Adipose tissue (tissue), 3 donors: Measurements from ENCODE around the gene TRIP4. TPM values are rescaled to one million over a fixed set of nuclear protein-coding genes. Genes with fewer than 3 reads are reported as not detected.
"Not testable (repeated sequence)": the region's sequence is repeated elsewhere in the genome, so short reads cannot be mapped to it uniquely, and the experiment has no call there.

Experiments
- H3K27ac ChIP-seq: one replicate; pipeline ENCODE4 v1.5.1; 2013; ENCODE audit warnings: low read depth, low read length
- WGBS, 3 donors: extraction: QIAGEN DNeasy Blood & Tissue Kit; methylation state at CpG; one replicate each; pipeline ENCODE4 v1.1.7; 2013; 5-methylcytosine and 5-hydroxymethylcytosine counted together
- polyA plus RNA-seq, 3 donors: library from polyadenylated mRNA; stranded (reverse); fragments of 200-250 nt; gene quantifications; one replicate each; pipeline ENCODE4 v1.2.3, GENCODE V29; 2013
- donor health status: healthy with polysubstance abuse.
- donor health status: Bipolar disorder and iron deficiency.
- donor health status: healthy.

The TRIP4 gene
- polyA plus RNA-seq, 3 donors, result 15.1 to 33.0 (median 15.5) TPM

DNA sequence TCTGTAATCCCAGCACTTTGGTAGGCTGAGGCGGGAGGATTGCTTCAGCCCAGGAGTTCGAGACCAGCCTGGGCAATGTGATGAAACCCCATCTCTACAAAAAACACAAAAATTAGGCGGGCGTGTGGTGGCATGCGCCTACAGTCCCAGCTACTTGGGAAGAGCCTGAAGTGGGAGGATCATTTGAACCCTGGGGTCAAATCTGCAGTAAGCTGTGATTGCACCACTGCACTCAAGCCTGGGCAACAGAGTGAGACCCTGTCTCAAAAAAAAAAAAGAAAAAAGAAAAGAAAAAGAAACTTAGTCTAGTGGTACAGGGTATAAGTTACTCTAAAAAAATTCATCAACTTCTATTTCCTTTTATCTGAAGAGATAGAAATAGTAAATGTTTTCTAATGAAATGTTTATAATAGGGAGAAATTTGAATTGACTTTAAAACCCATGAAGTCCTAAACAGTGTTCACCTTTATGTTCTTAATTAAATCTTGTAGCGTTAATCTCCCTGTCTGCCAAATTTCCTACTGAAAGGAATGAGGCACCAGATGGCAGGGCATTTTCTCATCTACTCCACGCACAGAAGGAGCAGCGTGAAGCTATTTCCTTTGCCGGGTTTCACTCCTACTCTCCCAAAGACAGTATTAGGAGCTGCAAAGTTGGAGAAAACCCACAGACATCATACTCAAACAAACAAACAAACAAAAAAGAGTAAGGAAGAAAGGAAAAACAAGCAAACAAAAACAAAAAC lies 8.2 kb upstream of the TRIP4 start:
- H3K27ac ChIP-seq, result no peak overlapping the region
- WGBS, 3 donors, result 65 to 76% (median 68%) methylated on average over 9 of the region's 9 CpGs

DNA sequence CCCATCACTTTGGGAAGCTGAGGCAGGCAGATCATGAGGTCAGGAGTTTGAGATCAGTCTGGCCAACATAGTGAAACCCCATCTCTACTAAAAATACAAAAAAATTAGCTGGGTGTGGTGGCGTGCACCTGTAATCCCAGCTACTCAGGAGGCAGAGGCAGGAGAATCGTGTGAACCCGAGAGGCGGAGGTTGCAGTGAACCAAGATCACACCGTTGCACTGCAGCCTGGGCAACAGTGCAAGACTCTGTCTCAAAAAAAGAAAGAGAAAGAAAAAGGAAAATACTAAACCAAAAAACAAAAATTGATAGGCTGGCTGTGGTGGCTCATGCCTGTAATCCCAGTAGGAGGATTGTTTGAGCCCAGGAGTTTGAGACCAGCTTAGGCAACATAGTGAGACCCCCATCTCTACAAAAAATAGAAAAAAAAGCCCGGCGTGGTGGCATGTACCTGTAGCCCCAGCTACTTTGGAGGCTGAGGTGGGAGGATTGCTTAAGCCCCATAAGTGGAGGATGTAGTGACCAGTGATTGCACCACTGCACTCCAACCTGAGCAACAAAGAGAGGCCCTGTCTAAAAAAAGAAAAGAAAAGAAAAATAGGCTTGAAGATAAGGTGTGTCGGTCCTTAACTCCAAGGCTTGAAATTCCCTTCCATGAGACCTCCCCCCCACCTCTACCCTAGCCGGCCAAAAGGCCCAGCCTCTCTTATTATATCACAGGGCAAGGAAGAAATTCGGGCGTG lies 7.3 kb upstream of the TRIP4 start:
- 57 to 59% (median 57%) methylated on average over 11 of the region's 11 CpGs for WGBS, 3 donors
- not testable (repeated sequence) for H3K27ac ChIP-seq

DNA sequence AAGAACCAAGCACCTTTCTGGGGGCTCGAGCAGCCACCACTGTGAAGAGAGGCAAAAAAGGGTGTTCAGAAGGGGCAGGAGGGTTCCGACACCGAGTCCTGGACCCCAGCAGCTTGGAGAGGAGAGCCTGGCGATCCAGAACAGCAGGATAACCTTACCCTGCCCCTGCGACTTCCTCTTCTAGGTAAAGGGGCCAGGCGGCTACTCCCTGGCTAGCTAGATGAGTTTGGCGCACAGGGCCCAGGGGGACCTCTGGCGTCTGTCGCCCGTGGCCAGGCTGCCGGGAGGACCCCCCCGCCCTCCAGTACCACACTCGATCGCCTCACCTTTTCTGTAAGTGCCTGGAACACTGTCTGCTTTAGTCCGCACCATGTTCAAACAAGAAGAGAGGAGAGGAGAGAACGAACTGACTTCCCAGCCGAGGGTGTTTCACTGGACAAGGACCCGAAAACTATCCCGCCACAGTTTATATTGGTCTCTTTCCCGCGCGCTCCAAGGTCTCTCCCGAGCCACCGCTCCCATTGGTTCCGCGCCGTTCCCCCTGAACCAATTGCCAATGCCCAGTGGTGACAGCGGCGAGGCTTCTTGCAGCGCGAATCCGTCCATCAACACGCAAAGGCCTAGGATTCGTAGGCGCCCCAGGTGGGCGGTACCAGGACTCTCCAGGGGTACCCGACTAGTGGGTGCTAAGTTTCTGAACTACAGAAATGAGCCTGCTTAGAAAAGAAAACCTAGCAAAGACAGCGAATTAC lies 6.5 kb upstream of the TRIP4 start, which contains the start of gene PCLAF:
PCLAF (minus strand) TSS at position 442 of the 752 bp plus-strand sequence; CDS start at position 372, 70 bp downstream.
- 0% methylated on average over 38 of the region's 38 CpGs for WGBS, 3 donors

DNA sequence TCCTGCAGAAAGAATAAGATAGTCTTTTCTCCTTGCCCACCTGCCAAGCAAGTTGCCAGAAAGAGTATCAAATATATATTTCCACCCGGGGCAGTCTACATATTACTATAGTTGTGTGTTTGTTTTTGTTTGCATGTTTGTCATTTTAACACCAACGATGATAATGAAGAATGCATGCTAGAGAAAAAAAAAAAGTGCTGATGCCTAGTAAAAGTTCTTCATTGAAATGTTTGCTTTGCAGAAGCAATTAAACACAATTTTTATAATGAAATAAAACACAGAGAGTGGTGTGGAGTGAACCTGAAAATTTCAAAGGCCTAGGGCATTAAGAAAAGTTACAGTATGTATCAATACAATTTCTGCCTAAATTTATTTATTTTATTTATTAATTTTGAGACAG lies 3.9 kb upstream of the TRIP4 start:
- H3K27ac ChIP-seq, result no peak overlapping the region
- WGBS, 3 donors, result 85 to 91% (median 90%) methylated on average over 2 of the region's 2 CpGs

More for the DNA sequence above, 6.5 kb upstream of the TRIP4 start, which contains the start of gene PCLAF:
- H3K27ac ChIP-seq, result no peak within 1 kb of the TSS

DNA sequence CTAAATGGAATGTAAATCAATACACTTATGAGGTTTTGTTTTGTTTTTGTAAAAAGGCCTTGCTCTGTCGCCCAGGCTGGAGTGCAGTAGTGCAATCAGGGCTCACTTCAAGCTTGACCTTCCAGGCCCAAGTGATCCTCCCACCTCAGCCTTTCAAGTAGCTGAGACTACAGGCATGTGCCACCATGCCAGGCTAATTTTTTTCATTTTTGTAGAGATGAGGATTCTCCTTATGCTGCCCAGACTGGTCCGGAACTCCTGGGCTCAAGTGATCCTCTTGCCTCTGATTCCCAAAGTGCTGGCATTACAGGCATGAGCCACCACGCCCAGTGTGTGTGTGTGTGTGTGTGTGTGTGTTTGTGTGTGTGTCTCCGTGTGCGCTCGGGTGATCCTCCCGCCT lies 1.3 kb upstream of the TRIP4 start:
- WGBS, 3 donors, result 94 to 96% (median 95%) methylated on average over 7 of the region's 7 CpGs
- H3K27ac ChIP-seq, result no peak overlapping the region

DNA sequence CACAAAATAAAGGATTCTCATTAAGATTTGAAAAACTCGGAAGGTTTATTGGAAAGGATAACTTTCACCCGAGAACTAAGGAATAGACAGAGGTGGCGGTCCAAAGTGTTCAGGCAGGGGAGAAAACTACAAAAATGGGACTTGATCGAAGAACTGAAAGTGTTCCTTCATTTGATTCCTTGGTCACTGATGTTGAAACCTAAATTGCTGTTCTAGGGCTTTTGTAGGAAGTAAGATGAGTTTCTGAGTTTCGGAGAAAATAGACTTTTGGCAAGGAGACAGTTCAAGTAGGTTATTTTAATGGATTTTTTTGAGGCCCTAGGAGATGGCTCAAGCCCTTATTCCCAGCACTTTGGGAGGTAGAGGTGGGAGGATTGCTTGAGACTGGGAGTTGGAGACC lies 1.4 kb downstream of the TRIP4 start:
- H3K27ac ChIP-seq, result no peak overlapping the region
- 86 to 92% (median 89%) methylated on average over 5 of the region's 5 CpGs for WGBS, 3 donors

DNA sequence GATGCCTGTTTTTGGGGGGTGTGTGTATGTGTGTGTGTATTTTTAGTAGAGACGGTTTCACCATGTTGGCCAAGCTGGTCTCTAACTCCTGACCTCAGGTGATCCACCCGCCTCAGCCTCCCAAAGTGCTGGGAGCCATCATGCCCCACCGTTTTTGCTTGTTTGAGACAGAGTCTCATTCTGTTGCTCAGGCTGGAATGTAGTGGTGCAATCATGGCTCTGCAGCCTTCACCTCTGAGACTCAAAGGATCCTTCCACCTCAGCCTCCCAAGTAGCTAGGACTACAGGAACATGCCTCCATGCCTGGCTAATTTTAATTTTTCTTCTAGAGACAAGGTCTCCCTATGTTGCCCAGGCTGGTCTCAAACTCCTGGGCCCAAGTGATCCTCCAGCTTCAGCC lies 4.8 kb downstream of the TRIP4 start:
- WGBS, 3 donors, result 87 to 95% (median 92%) methylated on average over 3 of the region's 3 CpGs

DNA sequence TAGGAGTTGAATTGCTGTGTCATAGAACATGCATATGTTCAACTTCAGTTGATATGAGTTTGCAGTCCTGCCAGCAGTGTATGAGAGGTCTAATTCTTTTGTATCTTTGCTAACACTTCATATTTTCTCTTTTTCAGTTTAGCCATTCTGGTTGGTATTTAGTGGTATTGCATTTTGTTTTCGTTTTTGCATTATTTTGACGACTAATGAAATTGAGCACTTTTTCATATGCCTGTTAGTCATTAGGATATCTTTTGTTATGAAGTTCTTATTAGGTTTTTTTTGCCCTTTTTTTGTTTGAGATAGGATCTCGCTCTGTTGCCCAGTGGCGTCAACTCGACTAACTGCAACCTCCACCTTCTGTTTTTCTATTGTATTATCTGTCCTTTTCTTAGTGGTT lies 9.2 kb downstream of the TRIP4 start:
- WGBS, 3 donors, result 94 to 97% (median 97%) methylated on average over 5 of the region's 5 CpGs
- H3K27ac ChIP-seq, result no peak overlapping the region

More for the DNA sequence above, 4.8 kb downstream of the TRIP4 start:
- not testable (repeated sequence) for H3K27ac ChIP-seq

DNA sequence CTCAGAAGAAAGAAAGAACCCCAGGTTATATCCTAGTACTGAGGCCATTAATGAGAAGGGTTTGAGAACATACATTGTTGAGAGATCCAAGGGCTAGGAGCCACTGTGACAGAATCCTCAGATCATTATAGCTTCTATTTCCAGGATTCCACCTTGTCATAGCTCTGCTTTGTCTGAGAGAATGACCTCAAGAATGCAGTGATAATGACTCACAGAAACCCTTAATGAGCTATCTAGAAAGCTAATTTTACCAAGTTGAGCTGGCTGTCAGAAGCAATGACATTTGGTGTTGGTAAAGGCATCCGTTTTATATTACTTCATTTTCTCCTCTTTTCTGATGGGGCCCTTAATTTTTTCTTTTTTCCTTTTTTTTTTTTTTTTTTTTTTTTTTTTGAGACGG lies 10.9 kb downstream of the TRIP4 start:
- 83 to 97% (median 84%) methylated on average over 2 of the region's 2 CpGs for WGBS, 3 donors
- no peak overlapping the region for H3K27ac ChIP-seq

DNA sequence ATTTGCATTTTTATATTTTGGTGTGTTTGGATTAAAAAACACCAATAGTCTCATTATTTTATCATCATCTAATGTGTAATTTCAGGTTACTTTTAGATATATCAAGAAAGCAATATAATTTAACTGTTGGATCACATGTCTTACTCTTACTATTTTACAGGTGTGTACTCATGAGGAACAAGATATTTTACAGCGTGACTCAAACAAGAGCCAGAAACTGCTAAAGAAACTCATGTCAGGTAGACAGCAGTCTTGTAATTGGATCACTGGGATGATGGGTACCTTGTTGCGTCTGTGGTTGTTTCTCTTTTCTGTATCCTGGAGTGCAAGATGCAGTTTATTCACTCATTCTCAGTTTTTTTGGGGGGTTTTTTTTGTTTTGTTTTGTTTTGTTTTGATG lies 12.9 kb downstream of the TRIP4 start:
- WGBS, 3 donors, result 95 to 96% (median 95%) methylated on average over 2 of the region's 2 CpGs
- no peak overlapping the region for H3K27ac ChIP-seq

DNA sequence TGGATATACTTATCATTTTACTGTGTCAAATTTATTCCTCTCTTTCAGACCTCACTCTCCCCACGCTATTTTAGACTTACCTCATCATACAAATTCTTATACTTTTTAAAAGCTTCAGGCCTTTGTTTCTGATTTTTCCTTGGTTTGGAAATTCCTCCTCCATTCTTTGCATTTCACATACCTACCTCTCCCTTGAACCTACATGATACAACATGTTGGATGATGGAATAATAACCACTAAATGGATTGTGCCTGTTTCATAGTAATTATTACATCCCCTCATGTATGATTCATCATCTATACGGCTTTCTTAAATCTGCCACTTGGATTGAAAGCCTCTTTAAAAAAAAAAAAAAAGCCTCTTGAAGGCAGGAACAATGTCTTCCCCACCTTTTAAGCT lies 24.6 kb downstream of the TRIP4 start:
- H3K27ac ChIP-seq, result no peak overlapping the region
- WGBS, 3 donors, result 88 to 90% (median 89%) methylated on average over 2 of the region's 2 CpGs

DNA sequence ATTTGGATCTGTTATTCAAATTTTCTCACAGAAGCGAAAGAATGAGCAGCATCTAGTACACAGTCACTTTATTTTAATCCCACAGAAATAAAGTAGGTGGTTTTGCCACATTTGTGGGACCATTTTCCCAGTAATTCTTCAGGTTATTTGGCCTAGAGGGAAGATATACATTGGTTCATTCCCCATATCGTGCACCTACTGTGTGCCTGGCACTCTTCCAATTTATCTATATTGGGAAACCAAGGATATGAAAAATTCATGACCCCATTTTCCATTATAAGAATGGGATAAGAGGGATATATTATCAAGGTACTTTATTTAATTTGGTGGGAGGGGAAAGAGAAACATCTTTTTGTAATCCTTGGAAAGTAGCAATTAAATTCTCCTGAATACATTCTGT lies 35.1 kb downstream of the TRIP4 start:
- WGBS, 3 donors, result 86 to 93% (median 90%) methylated on average over 2 of the region's 2 CpGs

DNA sequence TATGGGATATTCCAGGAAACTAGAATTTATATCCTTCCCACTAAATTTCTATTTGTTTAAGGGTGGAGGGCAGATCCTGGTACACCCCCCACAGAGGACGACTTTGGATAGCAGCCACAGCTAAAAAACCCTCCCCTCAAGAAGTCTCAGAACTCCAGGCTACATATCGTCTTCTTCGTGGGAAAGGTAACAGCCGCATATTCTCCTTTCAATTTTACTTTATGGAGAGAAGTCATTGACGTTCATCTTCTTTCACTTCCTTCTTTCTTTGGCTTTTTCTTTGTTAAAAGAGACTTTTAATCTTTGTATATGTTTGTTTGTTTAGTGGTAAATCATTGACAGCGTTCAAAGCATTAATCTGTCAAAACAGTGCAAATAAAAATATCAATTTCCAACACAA lies 36.3 kb downstream of the TRIP4 start:
- WGBS, 3 donors, result 39 to 82% (median 79%) methylated on average over 6 of the region's 6 CpGs
- no peak overlapping the region for H3K27ac ChIP-seq

More for the DNA sequence above, 35.1 kb downstream of the TRIP4 start:
- no peak overlapping the region for H3K27ac ChIP-seq

DNA sequence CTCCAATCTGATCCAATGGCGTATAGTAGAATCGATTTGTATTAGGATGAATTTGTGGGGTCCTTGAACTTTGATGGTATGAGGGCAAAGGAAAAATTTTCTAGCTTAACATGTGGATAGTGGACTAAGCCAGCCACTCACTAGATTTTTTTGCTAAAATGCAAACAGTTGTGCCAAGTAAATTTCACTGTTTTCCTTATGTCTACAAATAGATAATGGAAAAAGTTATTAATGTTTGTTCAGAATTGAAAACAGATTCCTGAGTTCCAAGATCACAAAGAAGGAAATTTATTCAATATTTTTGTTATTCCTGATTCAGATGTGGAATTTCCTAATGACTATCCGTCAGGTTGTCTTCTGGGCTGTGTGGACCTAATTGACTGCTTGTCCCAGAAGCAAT lies 37.6 kb downstream of the TRIP4 start:
- no peak overlapping the region for H3K27ac ChIP-seq
- 65 to 90% (median 89%) methylated on average over 3 of the region's 3 CpGs for WGBS, 3 donors

DNA sequence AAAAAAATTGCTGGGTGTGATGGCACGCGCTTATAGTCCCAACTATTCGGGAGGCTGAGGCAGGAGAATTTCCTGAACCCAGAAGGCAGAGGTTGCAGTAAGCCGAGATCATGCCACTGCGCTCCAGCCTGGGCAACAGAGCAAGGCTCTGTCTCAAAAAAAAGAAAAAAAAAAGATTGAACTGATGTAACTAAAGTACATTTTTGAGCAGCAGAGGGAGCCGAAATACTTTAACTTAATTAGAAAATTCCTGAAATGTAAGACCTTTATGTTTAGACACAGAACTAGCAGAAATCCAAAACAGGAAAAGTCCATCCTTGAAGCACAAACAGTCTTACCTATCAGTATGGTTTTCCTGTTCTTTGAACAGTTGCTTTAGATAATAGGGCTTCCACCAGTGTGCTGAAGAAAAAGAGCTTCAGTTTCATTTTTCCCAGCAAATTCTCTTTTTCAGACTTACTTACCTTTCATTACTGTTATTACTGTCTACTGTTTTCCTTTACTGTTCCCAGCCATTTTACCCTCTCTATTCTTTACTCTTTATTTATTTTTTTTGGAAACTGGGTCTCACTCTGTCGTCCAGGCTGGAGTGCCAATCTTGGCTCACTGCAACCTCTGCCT lies 39.3 kb downstream of the TRIP4 start:
- 72 to 88% (median 77%) methylated on average over 7 of the region's 7 CpGs for WGBS, 3 donors
- H3K27ac ChIP-seq, result no peak overlapping the region

DNA sequence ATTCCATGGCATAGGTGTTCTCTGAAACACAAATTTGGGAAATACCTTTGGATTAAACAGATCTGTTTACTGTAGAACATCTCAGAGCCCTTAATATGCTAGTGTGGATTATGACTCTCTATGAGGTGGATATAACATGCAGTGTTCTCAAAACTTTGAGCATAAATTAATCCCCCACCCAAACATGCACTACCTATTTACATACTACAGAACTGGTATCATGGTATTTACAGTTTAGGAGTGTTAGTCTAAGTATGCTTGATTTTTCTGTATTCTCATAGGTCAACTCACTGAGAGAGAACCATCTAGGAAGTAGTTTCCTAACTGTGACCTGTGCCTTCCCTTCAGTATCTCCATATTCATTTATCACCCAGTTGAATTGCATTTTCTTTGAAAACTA lies 41.8 kb downstream of the TRIP4 start:
- no peak overlapping the region for H3K27ac ChIP-seq

DNA sequence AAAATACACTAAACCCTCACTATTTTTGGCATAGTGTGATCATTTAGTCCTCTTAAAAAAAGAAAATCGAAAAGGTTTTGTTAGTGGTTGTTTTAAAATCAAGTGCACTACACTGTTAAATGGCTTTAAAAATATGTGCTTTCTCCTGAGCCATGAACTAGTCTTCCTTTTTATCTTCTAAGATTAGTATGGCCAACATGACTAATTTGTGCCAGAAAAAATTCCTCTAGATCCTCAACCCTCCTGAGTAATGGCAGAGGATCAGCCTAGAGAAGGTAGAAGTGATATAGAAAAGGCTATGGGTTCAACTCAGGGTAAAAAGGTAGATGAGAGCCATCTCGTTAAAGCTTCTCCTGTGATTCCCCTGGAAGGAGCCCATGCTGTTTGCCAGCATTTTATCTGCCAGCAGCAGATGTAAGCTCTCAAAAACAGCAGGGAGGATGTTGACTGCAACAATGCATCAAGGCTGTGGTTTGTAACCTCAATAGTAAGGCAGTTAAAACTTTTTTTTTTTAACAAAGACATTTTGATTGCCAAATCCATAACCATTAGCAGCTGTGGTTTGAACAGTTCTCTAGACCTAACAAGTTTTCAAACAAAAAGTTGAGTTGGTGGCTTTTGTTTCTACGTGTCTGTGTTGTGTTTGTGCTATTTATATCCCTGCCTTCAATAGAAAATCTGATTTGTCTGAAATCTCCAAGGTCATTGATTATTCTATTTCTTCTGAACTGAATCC lies 42.5 kb downstream of the TRIP4 start:
- WGBS, 3 donors, result 8 to 30% (median 12%) methylated on average over 3 of the region's 3 CpGs
- no peak overlapping the region for H3K27ac ChIP-seq

DNA sequence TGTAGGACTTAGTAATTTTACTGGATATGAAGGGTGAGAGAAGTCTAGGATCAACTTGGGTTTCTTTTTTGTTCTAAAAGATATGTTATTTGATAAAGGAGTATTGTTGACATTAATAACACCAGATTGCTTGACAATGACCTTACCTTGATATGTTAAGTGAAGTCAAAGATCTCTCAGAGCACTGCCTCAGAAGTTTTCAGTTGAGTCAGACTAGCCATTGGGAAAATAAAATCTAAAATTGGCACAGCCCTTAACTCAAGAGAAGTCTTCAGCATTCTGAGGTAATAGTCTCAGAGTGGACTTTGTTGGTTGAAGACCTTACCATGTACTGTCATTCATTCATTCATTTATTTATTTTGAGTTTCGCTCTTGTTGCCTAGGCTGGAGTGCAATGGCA lies 50.3 kb downstream of the TRIP4 start:
- WGBS, 3 donors, result 96 to 100% (median 96%) methylated on average over 1 of the region's 1 CpG
- H3K27ac ChIP-seq, result no peak overlapping the region
